ENCODE measurements around the gene PRKCB. TPM values are rescaled to one million over a fixed set of nuclear protein-coding genes. Genes with fewer than 3 reads are reported as not detected.

PRKCB gene
- total RNA-seq, 1 experiment from 2014 or later: 0.89 TPM

GRCh38 chr16:23889189-23889588 lies 53.4 kb downstream of the PRKCB start:
- CTCF ChIA-PET: no interaction called here
- no peak overlapping the region for H3K4me2 ChIP-seq (ENCODE audit: low read length)
- H3K36me3 ChIP-seq (ENCODE audit: control insufficient read depth in 1 of 2, insufficient read depth in 2 of 2, low read length in 2 of 2): no peaks in the 10 kb centered on the region
- H3K9me2 ChIP-seq (ENCODE audit: insufficient read depth): no peaks in the 10 kb centered on the region
- H3K4me3 ChIP-seq (replicated peaks in 1 of 2; ENCODE audit: low read depth in 1 of 2, low read length in 2 of 2): no peak overlapping the region
- DNase-seq (ENCODE audit: low read depth, low spot score) (no peak), ATAC-seq (no peak)
- no peak overlapping the region for H3K9ac ChIP-seq (ENCODE audit: low read length)
- H3K9me3 ChIP-seq (ENCODE audit: control insufficient read depth in 1 of 2, insufficient read depth in 1 of 2, low read depth in 1 of 2, low read length in 2 of 2): no peaks in the 10 kb centered on the region
- TF ChIP-seq POLR2AphosphoS5 (IDR thresholded peaks at IDR 0.05; ENCODE audit: low read depth, low read length) (no peak), ZBTB33 (IDR thresholded peaks at IDR 0.05; ENCODE audit: extremely low read depth, insufficient replicate concordance, low read length) (no peak), SRF (IDR thresholded peaks at IDR 0.05; ENCODE audit: low read depth) (no peak), MAX (IDR thresholded peaks at IDR 0.05) (no peak), YY1 (IDR thresholded peaks at IDR 0.05; ENCODE audit: extremely low read depth, insufficient replicate concordance, low read depth, low read length) (no peak), ATF3 (IDR thresholded peaks at IDR 0.05) (no peak), EZH2 (IDR thresholded peaks at IDR 0.05) (no peak), CBX3 (IDR thresholded peaks at IDR 0.05; ENCODE audit: low read depth) (no peak), EGR1 (IDR thresholded peaks at IDR 0.05; ENCODE audit: low read depth) (no peak), SIN3A (IDR thresholded peaks at IDR 0.05; ENCODE audit: low read depth) (no peak), REST (IDR thresholded peaks at IDR 0.05; ENCODE audit: low read depth) (no peak), SP1 (IDR thresholded peaks at IDR 0.05; ENCODE audit: low read depth) (no peak), EZH2phosphoT487 (IDR thresholded peaks at IDR 0.05; ENCODE audit: borderline replicate concordance) (no peak), ELF1 (IDR thresholded peaks at IDR 0.05; ENCODE audit: borderline replicate concordance, low read depth) (no peak), TCF7L2 (IDR thresholded peaks at IDR 0.05; ENCODE audit: borderline replicate concordance, extremely low read depth, insufficient read depth, insufficient read length) (no peak), RAD21 (IDR thresholded peaks at IDR 0.05; ENCODE audit: low read depth) (no peak), ZNF274 (IDR thresholded peaks at IDR 0.05; ENCODE audit: low read depth, low read length) (no peak), FOSL1 (IDR thresholded peaks at IDR 0.05; ENCODE audit: low read depth) (no peak)
- intact Hi-C loops (cut with micrococcal nuclease): no loop called here
- H2AFZ ChIP-seq (ENCODE audit: low read depth, low read length, poor library complexity, severe bottlenecking): no peak overlapping the region
- RAD21 ChIA-PET (ENCODE audit: low non-redundant PET in 1 of 2, low total read pairs in 2 of 2, uncharacterized antibody in 2 of 2, unreplicated experiment in 2 of 2): no interaction called here
- peaks cover 21% of the 10 kb centered on the region for H3K27me3 ChIP-seq (ENCODE audit: insufficient read depth, low read length)
- BruUV-seq (replicated peaks): no TSS peak
- H4K20me1 ChIP-seq (ENCODE audit: insufficient read depth): no peaks in the 10 kb centered on the region
- no peaks in the 10 kb centered on the region for H3K4me1 ChIP-seq (ENCODE audit: control insufficient read depth in 1 of 2, insufficient read depth in 2 of 2, low read length in 2 of 2)
- POLR2A ChIA-PET: no interaction called here
- no peaks in the 10 kb centered on the region for H3K79me2 ChIP-seq (ENCODE audit: insufficient read depth, low read length)
- no peak overlapping the region for H3K27ac ChIP-seq (ENCODE audit: low read depth, low read length)

Data from HCT116 (cell line).